ENCODE measurements around the gene MYO5A.

Gene MYO5A

DNA sequence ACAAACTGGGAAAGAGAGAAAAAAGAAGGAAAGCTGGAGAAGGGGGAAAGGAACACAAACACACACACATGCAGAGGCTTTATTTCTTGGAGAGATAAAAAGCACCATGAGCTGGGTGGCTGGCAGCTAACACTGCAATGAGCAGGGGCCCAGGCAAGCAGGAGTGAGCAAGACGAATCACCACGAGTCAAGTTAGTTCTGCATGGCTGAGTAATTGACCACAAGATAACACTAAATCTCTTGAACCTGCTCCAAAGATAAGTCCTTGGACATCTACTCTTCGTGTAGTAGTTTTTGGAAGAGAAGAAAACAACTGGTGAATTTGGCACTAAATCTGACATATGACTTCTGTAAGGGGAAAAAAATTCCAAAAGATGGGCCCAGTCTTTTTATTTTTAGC lies 100.9 kb downstream of the MYO5A start (continued):
- TF ChIP-seq ZNF354C (tag by site-specific recombination; IDR thresholded peaks at IDR 0.05; ENCODE audit: borderline replicate concordance, low read depth) (no peak), YY1 (tag by site-specific recombination; IDR thresholded peaks at IDR 0.05) (no peak), ZXDB (tag by site-specific recombination; IDR thresholded peaks at IDR 0.05) (peak; percentile 77), EGR2 (tag by site-specific recombination; IDR thresholded peaks at IDR 0.05; ENCODE audit: low read depth) (no peak), KLF8 (tag by site-specific recombination; IDR thresholded peaks at IDR 0.05) (no peak), ZBTB7A (tag by site-specific recombination; IDR thresholded peaks at IDR 0.05; ENCODE audit: low read depth) (no peak), ZBTB1 (tag by site-specific recombination; IDR thresholded peaks at IDR 0.05) (no peak), ZNF654 (tag by site-specific recombination; IDR thresholded peaks at IDR 0.05; ENCODE audit: low read depth) (no peak), ZNF324 (tag by site-specific recombination; IDR thresholded peaks at IDR 0.05) (no peak), ZNF701 (tag by site-specific recombination; IDR thresholded peaks at IDR 0.05) (no peak), ZNF544 (tag by site-specific recombination; IDR thresholded peaks at IDR 0.05) (no peak), ZFP69B (tag by site-specific recombination; IDR thresholded peaks at IDR 0.05) (peak; percentile 52; the same call in 1 of the 2 replicates), ZNF664 (tag by site-specific recombination; IDR thresholded peaks at IDR 0.05) (no peak), GLIS2 (tag by site-specific recombination; IDR thresholded peaks at IDR 0.05) (no peak), HOXD13 (CRISPR knock-in tag; IDR thresholded peaks at IDR 0.05; ENCODE audit: borderline replicate concordance) (no peak), TRIM28 (IDR thresholded peaks at IDR 0.05; ENCODE audit: borderline replicate concordance, low read length) (peak; percentile 56; the same call in 1 of the 2 replicates), HOXC10 (CRISPR knock-in tag; IDR thresholded peaks at IDR 0.05) (no peak)
- TF ChIP-seq, protein P1, sequence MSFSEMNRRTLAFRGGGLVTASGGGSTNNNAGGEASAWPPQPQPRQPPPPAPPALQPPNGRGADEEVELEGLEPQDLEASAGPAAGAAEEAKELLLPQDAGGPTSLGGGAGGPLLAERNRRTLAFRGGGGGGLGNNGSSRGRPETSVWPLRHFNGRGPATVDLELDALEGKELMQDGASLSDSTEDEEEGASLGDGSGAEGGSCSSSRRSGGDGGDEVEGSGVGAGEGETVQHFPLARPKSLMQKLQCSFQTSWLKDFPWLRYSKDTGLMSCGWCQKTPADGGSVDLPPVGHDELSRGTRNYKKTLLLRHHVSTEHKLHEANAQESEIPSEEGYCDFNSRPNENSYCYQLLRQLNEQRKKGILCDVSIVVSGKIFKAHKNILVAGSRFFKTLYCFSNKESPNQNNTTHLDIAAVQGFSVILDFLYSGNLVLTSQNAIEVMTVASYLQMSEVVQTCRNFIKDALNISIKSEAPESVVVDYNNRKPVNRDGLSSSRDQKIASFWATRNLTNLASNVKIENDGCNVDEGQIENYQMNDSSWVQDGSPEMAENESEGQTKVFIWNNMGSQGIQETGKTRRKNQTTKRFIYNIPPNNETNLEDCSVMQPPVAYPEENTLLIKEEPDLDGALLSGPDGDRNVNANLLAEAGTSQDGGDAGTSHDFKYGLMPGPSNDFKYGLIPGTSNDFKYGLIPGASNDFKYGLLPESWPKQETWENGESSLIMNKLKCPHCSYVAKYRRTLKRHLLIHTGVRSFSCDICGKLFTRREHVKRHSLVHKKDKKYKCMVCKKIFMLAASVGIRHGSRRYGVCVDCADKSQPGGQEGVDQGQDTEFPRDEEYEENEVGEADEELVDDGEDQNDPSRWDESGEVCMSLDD (tag by site-specific recombination; IDR thresholded peaks at IDR 0.05), result no peak
- TF ChIP-seq, protein P2, sequence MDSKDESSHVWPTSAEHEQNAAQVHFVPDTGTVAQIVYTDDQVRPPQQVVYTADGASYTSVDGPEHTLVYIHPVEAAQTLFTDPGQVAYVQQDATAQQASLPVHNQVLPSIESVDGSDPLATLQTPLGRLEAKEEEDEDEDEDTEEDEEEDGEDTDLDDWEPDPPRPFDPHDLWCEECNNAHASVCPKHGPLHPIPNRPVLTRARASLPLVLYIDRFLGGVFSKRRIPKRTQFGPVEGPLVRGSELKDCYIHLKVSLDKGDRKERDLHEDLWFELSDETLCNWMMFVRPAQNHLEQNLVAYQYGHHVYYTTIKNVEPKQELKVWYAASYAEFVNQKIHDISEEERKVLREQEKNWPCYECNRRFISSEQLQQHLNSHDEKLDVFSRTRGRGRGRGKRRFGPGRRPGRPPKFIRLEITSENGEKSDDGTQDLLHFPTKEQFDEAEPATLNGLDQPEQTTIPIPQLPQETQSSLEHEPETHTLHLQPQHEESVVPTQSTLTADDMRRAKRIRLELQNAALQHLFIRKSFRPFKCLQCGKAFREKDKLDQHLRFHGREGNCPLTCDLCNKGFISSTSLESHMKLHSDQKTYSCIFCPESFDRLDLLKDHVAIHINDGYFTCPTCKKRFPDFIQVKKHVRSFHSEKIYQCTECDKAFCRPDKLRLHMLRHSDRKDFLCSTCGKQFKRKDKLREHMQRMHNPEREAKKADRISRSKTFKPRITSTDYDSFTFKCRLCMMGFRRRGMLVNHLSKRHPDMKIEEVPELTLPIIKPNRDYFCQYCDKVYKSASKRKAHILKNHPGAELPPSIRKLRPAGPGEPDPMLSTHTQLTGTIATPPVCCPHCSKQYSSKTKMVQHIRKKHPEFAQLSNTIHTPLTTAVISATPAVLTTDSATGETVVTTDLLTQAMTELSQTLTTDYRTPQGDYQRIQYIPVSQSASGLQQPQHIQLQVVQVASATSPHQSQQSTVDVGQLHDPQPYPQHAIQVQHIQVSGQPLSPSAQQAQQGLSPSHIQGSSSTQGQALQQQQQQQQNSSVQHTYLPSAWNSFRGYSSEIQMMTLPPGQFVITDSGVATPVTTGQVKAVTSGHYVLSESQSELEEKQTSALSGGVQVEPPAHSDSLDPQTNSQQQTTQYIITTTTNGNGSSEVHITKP (tag by site-specific recombination; IDR thresholded peaks at IDR 0.05), result no peak
- TF ChIP-seq, protein P3, sequence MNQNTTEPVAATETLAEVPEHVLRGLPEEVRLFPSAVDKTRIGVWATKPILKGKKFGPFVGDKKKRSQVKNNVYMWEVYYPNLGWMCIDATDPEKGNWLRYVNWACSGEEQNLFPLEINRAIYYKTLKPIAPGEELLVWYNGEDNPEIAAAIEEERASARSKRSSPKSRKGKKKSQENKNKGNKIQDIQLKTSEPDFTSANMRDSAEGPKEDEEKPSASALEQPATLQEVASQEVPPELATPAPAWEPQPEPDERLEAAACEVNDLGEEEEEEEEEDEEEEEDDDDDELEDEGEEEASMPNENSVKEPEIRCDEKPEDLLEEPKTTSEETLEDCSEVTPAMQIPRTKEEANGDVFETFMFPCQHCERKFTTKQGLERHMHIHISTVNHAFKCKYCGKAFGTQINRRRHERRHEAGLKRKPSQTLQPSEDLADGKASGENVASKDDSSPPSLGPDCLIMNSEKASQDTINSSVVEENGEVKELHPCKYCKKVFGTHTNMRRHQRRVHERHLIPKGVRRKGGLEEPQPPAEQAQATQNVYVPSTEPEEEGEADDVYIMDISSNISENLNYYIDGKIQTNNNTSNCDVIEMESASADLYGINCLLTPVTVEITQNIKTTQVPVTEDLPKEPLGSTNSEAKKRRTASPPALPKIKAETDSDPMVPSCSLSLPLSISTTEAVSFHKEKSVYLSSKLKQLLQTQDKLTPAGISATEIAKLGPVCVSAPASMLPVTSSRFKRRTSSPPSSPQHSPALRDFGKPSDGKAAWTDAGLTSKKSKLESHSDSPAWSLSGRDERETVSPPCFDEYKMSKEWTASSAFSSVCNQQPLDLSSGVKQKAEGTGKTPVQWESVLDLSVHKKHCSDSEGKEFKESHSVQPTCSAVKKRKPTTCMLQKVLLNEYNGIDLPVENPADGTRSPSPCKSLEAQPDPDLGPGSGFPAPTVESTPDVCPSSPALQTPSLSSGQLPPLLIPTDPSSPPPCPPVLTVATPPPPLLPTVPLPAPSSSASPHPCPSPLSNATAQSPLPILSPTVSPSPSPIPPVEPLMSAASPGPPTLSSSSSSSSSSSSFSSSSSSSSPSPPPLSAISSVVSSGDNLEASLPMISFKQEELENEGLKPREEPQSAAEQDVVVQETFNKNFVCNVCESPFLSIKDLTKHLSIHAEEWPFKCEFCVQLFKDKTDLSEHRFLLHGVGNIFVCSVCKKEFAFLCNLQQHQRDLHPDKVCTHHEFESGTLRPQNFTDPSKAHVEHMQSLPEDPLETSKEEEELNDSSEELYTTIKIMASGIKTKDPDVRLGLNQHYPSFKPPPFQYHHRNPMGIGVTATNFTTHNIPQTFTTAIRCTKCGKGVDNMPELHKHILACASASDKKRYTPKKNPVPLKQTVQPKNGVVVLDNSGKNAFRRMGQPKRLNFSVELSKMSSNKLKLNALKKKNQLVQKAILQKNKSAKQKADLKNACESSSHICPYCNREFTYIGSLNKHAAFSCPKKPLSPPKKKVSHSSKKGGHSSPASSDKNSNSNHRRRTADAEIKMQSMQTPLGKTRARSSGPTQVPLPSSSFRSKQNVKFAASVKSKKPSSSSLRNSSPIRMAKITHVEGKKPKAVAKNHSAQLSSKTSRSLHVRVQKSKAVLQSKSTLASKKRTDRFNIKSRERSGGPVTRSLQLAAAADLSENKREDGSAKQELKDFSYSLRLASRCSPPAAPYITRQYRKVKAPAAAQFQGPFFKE (tag by site-specific recombination; IDR thresholded peaks at IDR 0.05; ENCODE audit: borderline replicate concordance), result no peak
- TF ChIP-seq, protein P4, sequence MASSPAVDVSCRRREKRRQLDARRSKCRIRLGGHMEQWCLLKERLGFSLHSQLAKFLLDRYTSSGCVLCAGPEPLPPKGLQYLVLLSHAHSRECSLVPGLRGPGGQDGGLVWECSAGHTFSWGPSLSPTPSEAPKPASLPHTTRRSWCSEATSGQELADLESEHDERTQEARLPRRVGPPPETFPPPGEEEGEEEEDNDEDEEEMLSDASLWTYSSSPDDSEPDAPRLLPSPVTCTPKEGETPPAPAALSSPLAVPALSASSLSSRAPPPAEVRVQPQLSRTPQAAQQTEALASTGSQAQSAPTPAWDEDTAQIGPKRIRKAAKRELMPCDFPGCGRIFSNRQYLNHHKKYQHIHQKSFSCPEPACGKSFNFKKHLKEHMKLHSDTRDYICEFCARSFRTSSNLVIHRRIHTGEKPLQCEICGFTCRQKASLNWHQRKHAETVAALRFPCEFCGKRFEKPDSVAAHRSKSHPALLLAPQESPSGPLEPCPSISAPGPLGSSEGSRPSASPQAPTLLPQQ (tag by site-specific recombination; IDR thresholded peaks at IDR 0.05), result peak; percentile 69
- TF ChIP-seq, protein P5, sequence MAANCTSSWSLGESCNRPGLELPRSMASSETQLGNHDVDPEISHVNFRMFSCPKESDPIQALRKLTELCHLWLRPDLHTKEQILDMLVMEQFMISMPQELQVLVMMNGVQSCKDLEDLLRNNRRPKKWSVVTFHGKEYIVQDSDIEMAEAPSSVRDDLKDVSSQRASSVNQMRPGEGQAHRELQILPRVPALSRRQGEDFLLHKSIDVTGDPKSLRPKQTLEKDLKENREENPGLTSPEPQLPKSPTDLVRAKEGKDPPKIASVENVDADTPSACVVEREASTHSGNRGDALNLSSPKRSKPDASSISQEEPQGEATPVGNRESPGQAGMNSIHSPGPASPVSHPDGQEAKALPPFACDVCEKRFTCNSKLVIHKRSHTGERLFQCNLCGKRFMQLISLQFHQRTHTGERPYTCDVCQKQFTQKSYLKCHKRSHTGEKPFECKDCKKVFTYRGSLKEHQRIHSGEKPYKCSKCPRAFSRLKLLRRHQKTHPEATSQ (tag by site-specific recombination; IDR thresholded peaks at IDR 0.05), result no peak
- TF ChIP-seq, protein P6, sequence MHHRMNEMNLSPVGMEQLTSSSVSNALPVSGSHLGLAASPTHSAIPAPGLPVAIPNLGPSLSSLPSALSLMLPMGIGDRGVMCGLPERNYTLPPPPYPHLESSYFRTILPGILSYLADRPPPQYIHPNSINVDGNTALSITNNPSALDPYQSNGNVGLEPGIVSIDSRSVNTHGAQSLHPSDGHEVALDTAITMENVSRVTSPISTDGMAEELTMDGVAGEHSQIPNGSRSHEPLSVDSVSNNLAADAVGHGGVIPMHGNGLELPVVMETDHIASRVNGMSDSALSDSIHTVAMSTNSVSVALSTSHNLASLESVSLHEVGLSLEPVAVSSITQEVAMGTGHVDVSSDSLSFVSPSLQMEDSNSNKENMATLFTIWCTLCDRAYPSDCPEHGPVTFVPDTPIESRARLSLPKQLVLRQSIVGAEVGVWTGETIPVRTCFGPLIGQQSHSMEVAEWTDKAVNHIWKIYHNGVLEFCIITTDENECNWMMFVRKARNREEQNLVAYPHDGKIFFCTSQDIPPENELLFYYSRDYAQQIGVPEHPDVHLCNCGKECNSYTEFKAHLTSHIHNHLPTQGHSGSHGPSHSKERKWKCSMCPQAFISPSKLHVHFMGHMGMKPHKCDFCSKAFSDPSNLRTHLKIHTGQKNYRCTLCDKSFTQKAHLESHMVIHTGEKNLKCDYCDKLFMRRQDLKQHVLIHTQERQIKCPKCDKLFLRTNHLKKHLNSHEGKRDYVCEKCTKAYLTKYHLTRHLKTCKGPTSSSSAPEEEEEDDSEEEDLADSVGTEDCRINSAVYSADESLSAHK (tag by site-specific recombination; IDR thresholded peaks at IDR 0.05), result no peak; the same call in 1 of the 2 replicates

Data from HEK293 (cell line).